Immature natural killer cell (primary cell): ENCODE results near the gene VGLL3. TPM values are rescaled to one million over a fixed set of nuclear protein-coding genes. Genes with fewer than 3 reads are reported as not detected.

Experiments
- DNase-seq, 3 donors: peaks; one replicate each; pipeline ENCODE4 v3.0.0; 2022; ENCODE audit warnings: mixed read lengths in 1 of 3
- H3K27ac Mint-ChIP-seq, 6 donors: one replicate each; pipeline ENCODE4 v1.8.0; 2020; ENCODE audit warnings: mixed read lengths in 6 of 6, mild to moderate bottlenecking in 5 of 6, inconsistent platforms in 4 of 6, moderate library complexity in 3 of 6
- H3K27me3 Mint-ChIP-seq, 3 donors: one replicate each; pipeline ENCODE4 v1.8.0; 2020 to 2021; ENCODE audit warnings: low read depth in 3 of 3, mild to moderate bottlenecking in 3 of 3, mixed read lengths in 3 of 3, moderate library complexity in 3 of 3, inconsistent platforms in 1 of 3
- H3K36me3 Mint-ChIP-seq, 3 donors: one replicate each; pipeline ENCODE4 v1.8.0; 2020; ENCODE audit warnings: mixed read lengths in 3 of 3, inconsistent platforms in 2 of 3, mild to moderate bottlenecking in 2 of 3
- H3K4me1 Mint-ChIP-seq, 2 donors: one replicate each; pipeline ENCODE4 v1.8.0; 2020; ENCODE audit warnings: inconsistent platforms in 2 of 2, mild to moderate bottlenecking in 2 of 2, mixed read lengths in 2 of 2, moderate library complexity in 1 of 2
- H3K4me3 Mint-ChIP-seq, 5 donors: one replicate each; pipeline ENCODE4 v1.8.0; 2020; ENCODE audit warnings: mild to moderate bottlenecking in 5 of 5, mixed read lengths in 5 of 5, inconsistent platforms in 3 of 5, moderate library complexity in 3 of 5
- H3K9me3 Mint-ChIP-seq, 6 donors: one replicate each; pipeline ENCODE4 v1.8.0; 2020; ENCODE audit warnings: mild to moderate bottlenecking in 6 of 6, mixed read lengths in 6 of 6, inconsistent platforms in 4 of 6, moderate library complexity in 3 of 6
- polyA plus RNA-seq, 3 donors: library from polyadenylated mRNA; unstranded; fragments of 300-500 nt; fragmentation: Illumina TruSeq; gene quantifications; one replicate each; pipeline ENCODE4 v1.2.3, GENCODE V29; 2021

Gene VGLL3
- polyA plus RNA-seq, 3 donors from 2014 or later = not detected

DNA sequence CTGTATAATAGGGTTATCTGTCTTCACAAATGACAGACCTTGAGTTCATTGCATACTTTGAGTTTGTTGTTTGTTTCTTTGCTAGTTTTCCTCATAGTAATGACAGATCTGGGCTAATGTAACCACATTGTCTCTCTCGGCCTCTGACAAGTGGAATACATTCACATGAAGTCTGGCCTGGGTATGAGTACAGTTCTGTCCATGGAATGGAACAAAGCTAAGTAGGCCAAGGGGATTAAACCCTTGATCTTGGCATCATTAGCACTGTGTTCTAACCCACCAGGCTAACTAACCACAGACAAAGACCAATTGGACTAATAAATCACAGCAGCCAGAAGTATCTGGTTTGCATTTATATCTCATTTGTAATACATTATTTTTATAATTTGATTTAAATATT, 7.6 kb upstream of the VGLL3 start:
- H3K9me3 Mint-ChIP-seq = peaks cover 4 to 26% (median 7%) of the 10 kb centered on the region in 6 donors
- DNase-seq = no peak
- H3K36me3 Mint-ChIP-seq = no peaks in the 10 kb centered on the region
- H3K27ac Mint-ChIP-seq = no peak overlapping the region
- no peaks in the 10 kb centered on the region for H3K4me1 Mint-ChIP-seq
- H3K27me3 Mint-ChIP-seq = no peaks in the 10 kb centered on the region
- no peak overlapping the region for H3K4me3 Mint-ChIP-seq

DNA sequence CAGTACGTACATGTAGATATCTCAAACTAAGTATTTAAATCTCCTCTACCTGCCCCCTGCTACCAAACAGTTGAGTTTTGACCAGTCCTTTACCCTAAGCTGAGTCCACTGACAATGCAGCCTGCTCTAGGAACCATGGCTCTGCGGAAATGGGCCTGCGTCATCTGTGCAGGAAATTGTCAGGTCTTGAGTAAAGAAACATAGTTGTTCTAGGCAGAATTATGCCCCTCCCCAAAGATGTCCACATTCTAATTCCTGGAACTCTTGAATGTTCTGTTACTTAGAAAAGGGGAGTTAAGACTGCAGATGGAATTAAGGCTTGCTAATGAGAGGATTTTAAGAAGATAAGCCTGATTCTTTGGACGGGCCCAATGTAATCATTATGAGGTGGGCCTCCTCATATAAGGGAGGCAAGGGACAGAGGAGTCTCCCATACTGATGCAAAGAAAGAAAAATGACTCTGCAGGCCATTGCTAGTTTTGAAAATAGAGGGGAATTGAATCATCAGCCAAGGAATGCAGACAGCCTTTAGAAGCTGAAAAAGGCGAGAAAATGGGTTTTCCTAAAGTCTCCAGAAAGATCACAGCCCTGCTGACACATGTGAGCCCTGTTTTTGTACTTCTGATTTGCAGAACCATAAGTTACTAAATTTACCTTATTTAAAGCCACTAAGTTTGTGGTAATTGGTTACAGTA, 5.5 kb upstream of the VGLL3 start:
- Mint-ChIP-seq H3K4me1 (no peaks in the 10 kb centered on the region), H3K36me3 (no peaks in the 10 kb centered on the region), H3K9me3 (peaks cover 5 to 24% (median 10%) of the 10 kb centered on the region in 6 donors)

DNA sequence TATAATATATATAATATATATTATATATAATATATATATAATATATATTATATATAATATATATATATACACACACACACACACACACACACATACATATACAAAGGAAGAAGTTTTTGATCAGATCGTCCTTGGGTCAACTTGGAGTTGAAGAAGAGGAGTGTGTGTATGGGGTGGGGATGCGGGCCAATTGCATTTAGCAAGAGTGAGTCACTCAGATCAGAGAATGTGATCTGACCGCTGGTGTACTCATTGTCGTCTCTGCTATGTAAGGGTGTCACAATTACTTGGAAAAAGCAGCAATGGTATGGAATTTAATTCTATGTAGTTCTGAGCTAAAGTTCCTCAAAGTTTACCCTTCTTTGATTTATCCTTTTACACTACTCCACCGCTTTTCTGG, 4.6 kb upstream of the VGLL3 start:
- H3K36me3 Mint-ChIP-seq = no peaks in the 10 kb centered on the region
- H3K27ac Mint-ChIP-seq = no peak overlapping the region
- no peaks in the 10 kb centered on the region for H3K4me1 Mint-ChIP-seq
- H3K9me3 Mint-ChIP-seq = peaks cover 5 to 24% (median 10%) of the 10 kb centered on the region in 6 donors
- no peak for DNase-seq
- no peaks in the 10 kb centered on the region for H3K27me3 Mint-ChIP-seq
- H3K4me3 Mint-ChIP-seq = no peak overlapping the region

More for the DNA sequence above, 5.5 kb upstream of the VGLL3 start:
- H3K27ac Mint-ChIP-seq = no peak overlapping the region
- no peaks in the 10 kb centered on the region for H3K27me3 Mint-ChIP-seq
- H3K4me3 Mint-ChIP-seq = no peak overlapping the region
- no peak for DNase-seq

DNA sequence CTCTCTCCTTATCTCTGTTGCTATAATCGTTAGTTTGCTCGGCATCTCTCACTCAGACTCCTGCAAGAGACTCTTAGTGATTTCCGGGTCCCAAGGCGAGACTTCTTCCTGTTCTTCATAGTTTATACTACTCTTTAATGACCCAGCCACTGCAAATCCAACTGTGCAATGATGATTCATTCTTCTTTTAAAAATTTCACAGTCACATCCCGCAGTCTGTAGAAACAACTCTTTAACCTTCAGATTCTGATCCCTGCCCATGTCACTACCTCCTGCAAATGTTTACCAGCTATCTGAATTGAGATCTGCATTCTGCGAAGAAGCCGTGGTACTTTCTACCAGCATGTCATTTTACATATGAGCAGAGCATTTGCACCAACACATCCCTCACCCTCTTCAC, 2.8 kb upstream of the VGLL3 start:
- peaks cover 0 to 5% (median 0%) of the 10 kb centered on the region in 3 donors for H3K27me3 Mint-ChIP-seq
- H3K4me3 Mint-ChIP-seq = no peak overlapping the region
- H3K36me3 Mint-ChIP-seq = peaks cover 0 to 3% (median 0%) of the 10 kb centered on the region in 3 donors
- peaks cover 4 to 31% (median 10%) of the 10 kb centered on the region in 6 donors for H3K9me3 Mint-ChIP-seq
- H3K27ac Mint-ChIP-seq = no peak overlapping the region
- no peak for DNase-seq
- H3K4me1 Mint-ChIP-seq = no peaks in the 10 kb centered on the region

DNA sequence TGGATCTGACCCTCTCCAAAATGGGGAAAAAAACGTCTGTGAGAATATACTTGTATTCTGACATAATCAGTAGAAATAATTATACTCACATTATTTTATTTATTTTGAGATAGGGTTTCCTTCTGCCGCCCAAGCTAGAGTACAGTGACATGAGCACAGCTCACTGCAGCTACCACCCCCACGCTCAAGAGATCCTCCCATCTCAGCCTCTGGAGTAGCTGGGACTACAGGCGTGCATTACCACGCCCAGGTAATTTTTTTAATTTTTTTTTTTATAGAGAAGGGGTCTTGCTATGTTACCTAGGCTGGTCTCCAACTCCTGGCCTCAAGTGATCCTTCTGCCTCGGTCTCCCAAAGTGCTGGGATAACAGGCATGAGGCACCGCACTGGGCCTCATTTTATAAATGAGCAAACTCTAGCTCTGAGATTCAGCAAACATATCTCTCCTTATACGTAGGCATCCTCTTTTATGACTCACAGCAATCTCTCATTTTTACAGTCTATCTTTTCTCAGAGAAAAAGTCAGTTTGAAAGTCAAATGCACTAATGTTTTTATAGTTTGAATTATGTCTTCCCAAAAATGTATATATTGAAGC, 989 bp upstream of the VGLL3 start:
- Mint-ChIP-seq H3K36me3 (peaks cover 0 to 3% (median 0%) of the 10 kb centered on the region in 3 donors), H3K27ac (no peak overlapping the region), H3K27me3 (peaks cover 0 to 5% (median 0%) of the 10 kb centered on the region in 3 donors), H3K4me1 (no peaks in the 10 kb centered on the region), H3K9me3 (peaks cover under 1 to 28% (median 6%) of the 10 kb centered on the region in 6 donors), H3K4me3 (peak overlapping the region in 1 of 5 donors; percentile 25)
- no peak for DNase-seq

DNA sequence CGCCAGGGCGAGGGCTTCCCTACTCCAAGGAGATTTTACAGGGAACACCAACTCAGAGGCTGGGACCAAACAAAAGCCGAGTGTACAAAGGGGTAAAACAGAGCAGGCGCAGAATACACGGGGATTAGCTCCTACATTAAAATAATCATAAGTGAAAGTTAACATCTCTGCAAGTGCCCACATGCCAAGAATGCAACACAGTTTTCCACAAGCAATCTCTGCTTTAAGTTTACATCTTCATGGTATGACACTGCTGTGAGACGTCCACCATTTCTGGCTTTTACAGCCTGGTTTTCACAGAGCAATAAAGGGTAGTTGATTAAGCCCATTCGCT, 500 bp upstream of the VGLL3 start:
- Mint-ChIP-seq H3K4me3 (peak overlapping the region in 1 of 5 donors; percentile 8), H3K27me3 (peaks cover 0 to 5% (median 0%) of the 10 kb centered on the region in 3 donors), H3K36me3 (peaks cover 0 to 3% (median 0%) of the 10 kb centered on the region in 3 donors), H3K27ac (no peak overlapping the region), H3K4me1 (no peaks in the 10 kb centered on the region), H3K9me3 (peaks cover 0 to 28% (median 6%) of the 10 kb centered on the region in 6 donors)
- DNase-seq = no peak

DNA sequence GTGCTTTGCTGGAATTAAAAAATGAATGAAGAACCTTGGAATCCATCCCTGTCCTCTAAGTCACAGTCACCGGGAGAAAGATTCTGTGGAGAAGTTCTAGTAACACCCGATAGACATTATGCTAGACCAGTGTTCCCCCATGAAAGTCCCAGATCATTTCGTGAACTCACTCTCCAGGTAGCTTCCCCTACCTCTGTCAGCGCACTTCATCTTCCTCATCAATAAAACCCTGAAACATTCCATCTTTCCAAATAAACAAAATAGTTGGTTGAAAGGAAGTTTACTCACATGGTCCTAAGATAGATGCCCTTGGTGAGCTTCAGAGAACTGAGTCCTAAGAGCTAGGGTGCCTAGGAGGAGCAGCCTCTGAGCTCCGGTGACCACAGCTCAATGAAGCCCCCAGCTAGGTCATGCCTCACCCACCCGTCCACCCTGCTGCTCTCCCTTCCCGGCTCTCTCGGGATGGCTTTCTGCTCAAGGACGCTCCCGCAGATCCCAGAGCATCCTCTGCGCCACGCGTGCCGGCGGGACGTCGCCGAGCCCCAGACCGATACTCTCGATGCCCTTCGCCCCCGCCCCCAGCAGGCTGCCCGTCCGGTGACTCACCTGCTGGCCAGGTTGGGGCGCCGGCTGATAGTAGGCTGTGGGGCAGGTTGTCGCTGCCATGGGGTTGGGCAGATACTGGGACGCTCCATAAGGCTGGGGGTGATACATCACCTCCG, 776 bp downstream of the VGLL3 start:
- Mint-ChIP-seq H3K4me1 (no peaks in the 10 kb centered on the region), H3K4me3 (peak overlapping the region in 1 of 5 donors; percentile 2), H3K9me3 (peaks cover 0 to 28% (median 5%) of the 10 kb centered on the region in 6 donors), H3K27ac (no peak overlapping the region), H3K27me3 (peaks cover 0 to 5% (median 0%) of the 10 kb centered on the region in 3 donors), H3K36me3 (peaks cover 0 to 3% (median 0%) of the 10 kb centered on the region in 3 donors)
- DNase-seq = no peak

DNA sequence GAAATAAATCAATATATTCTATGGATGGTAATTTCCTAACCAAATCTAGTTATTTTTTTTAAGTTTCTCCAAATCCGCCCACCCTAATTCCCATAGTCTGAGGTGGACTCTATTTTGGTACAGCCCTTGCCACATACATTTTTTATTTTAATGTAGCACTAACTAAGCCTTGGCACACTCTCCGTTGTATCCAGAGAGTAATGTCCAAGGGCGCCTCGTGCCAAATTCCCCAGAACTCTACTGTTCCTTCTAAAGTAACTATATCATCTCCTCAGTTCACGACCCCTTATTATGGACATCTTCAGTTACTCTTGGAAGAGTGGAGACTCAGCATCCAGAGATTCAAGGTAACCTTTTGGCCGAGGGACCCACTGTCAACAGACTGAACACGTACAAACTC, 1.3 kb downstream of the VGLL3 start:
- Mint-ChIP-seq H3K36me3 (peaks cover 0 to 3% (median 0%) of the 10 kb centered on the region in 3 donors), H3K27me3 (peaks cover 0 to 5% (median 0%) of the 10 kb centered on the region in 3 donors), H3K4me3 (peak overlapping the region in 1 of 5 donors; percentile 2), H3K27ac (no peak overlapping the region), H3K4me1 (no peaks in the 10 kb centered on the region), H3K9me3 (peaks cover 0 to 24% (median 5%) of the 10 kb centered on the region in 6 donors)
- no peak for DNase-seq

DNA sequence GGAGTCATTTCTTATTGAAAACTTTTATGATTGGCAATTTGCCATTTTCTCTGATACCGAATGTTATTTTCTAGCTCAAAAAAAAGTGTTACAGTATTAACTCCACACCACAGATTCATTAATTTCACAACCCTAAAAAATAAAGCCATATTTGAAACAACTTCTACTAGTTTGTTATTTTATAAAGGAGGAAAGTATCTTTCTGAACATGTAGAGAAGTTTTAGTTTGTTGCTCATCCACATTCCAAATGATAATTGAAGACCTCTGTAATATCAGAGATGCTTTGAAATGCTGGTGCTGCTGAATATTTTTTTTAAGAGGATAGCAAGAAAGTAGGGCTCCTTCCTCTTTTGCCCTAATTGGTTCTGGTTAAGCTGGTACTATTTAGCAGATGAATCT, 1.9 kb downstream of the VGLL3 start:
- H3K9me3 Mint-ChIP-seq = peaks cover 0 to 22% (median 5%) of the 10 kb centered on the region in 6 donors
- no peak overlapping the region for H3K27ac Mint-ChIP-seq
- peaks cover 0 to 5% (median 0%) of the 10 kb centered on the region in 3 donors for H3K27me3 Mint-ChIP-seq

DNA sequence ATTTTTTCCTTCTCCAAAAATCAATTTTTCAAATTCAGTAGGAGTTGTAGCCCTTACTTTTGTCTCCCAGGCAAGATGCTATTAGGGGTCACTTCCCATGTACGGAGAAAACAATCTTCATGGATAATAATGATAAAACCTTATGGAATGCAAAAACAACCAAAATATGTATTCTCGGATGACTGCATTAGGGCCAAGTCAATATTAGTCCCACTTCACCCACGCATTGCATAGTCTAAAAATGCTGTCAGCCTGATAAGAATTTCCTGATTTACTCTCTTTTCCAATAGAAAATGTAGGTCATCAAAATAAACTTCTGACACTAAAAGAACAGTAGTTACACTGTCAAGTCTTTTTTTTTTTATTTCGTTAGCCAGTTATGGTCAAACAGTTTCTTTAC, 2.7 kb downstream of the VGLL3 start:
- no peak overlapping the region for H3K4me3 Mint-ChIP-seq
- peaks cover 0 to 5% (median 0%) of the 10 kb centered on the region in 3 donors for H3K27me3 Mint-ChIP-seq
- H3K4me1 Mint-ChIP-seq = no peaks in the 10 kb centered on the region
- H3K9me3 Mint-ChIP-seq = peaks cover 0 to 15% (median 2%) of the 10 kb centered on the region in 6 donors
- H3K36me3 Mint-ChIP-seq = peaks cover 0 to 3% (median 0%) of the 10 kb centered on the region in 3 donors
- DNase-seq = no peak
- no peak overlapping the region for H3K27ac Mint-ChIP-seq

More for the DNA sequence above, 1.9 kb downstream of the VGLL3 start:
- no peaks in the 10 kb centered on the region for H3K4me1 Mint-ChIP-seq
- no peak overlapping the region for H3K4me3 Mint-ChIP-seq
- no peak for DNase-seq
- H3K36me3 Mint-ChIP-seq = peaks cover 0 to 3% (median 0%) of the 10 kb centered on the region in 3 donors

DNA sequence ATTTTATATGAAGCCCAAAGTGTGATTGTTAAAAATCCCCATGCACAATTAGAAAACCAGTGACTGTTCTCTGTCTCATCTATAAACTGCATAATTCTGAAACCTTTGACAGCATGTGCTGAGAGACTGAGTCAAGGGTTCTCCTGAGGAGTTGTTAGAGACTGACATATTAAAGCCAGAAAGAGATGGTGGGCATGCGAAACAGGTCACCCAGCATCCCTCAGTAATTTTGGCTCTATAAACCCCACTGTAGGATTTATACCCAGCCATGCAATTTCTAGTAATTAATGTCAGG, 3.6 kb downstream of the VGLL3 start:
- H3K27ac Mint-ChIP-seq = no peak overlapping the region

DNA sequence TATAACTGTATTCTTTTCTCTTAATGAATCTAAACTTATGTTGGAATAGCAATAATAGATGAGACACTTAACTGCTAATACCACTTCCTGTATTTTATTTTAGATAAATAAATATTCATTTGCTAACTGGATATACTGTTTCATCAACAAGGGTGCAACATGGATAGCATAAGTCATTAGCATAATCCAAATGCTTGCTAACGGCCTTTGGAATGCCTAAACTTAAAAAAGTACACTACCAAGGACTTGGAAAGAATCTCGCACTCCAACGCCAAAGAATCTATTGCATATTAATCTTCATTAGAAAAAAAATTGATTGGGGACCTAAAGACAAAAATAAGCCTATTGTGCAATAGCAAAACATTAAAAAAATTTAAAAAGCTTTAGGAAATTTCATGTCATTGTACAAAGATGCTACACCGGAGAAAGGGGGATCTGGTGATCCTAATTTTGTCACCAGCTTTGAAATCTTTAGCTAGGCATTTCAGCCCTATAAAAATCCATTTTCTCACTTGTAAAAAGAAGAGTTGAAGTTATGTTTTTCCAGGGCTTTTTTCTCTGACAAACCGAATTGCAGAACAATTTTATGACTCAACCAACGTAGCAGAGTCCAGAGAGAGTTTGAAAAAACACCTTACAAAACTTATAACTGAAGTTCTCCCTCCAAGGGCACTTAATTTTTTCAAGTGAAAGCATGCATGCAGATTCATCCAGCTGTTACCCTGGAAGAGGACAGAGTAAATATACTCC, 4.1 kb downstream of the VGLL3 start:
- peaks cover 0 to 12% (median 0%) of the 10 kb centered on the region in 6 donors for H3K9me3 Mint-ChIP-seq
- no peaks in the 10 kb centered on the region for H3K4me1 Mint-ChIP-seq
- H3K4me3 Mint-ChIP-seq = no peak overlapping the region
- peaks cover 0 to 5% (median 0%) of the 10 kb centered on the region in 3 donors for H3K27me3 Mint-ChIP-seq
- H3K36me3 Mint-ChIP-seq = peaks cover 0 to 3% (median 0%) of the 10 kb centered on the region in 3 donors
- no peak for DNase-seq
- H3K27ac Mint-ChIP-seq = no peak overlapping the region

More for the DNA sequence above, 3.6 kb downstream of the VGLL3 start:
- Mint-ChIP-seq H3K27me3 (peaks cover 0 to 5% (median 0%) of the 10 kb centered on the region in 3 donors), H3K4me1 (no peaks in the 10 kb centered on the region), H3K4me3 (no peak overlapping the region), H3K9me3 (peaks cover 0 to 12% (median 2%) of the 10 kb centered on the region in 6 donors), H3K36me3 (peaks cover 0 to 3% (median 0%) of the 10 kb centered on the region in 3 donors)
- DNase-seq = no peak

DNA sequence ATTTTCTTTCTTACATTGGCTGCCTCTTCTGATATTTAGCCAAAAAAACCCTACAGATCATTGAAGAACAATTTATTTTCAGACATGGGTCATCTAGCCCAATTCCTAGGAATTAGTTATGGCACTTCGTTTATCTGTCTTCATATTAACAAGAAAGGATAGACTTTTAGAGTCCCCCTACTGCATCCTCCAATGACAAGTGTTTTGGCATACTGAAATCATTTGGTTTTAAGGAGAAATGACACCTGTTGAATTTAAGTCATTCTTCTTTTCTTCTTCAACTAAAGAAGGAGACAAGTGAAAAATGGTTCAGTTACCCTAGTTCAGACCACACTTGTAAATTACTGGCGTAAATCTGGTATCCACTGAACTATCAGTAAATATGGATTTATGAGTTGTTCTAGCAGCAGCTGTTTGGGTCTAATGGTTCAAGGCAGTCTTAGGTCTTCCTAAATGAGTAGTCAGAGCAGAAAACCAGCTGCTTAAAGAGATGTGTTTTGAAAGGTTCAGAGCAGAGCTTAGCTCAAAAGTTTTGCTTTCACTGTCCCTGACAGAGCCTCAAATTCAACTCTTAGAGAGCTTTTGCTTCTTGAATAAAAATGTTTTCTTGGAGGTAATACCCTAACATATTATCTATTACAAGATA, 5.6 kb downstream of the VGLL3 start:
- H3K4me3 Mint-ChIP-seq = no peak overlapping the region
- peaks cover 0 to 5% (median 0%) of the 10 kb centered on the region in 3 donors for H3K27me3 Mint-ChIP-seq
- H3K27ac Mint-ChIP-seq = no peak overlapping the region
- DNase-seq = no peak
- H3K4me1 Mint-ChIP-seq = no peaks in the 10 kb centered on the region
- peaks cover 0 to 12% (median 0%) of the 10 kb centered on the region in 6 donors for H3K9me3 Mint-ChIP-seq
- H3K36me3 Mint-ChIP-seq = peaks cover 0 to 3% (median 0%) of the 10 kb centered on the region in 3 donors
